H1 (cell line): ENCODE measurements around the gene ELFN1. TPM values are rescaled to one million over a fixed set of nuclear protein-coding genes. Genes with fewer than 3 reads are reported as not detected.

Source experiments
- CTCF ChIA-PET: fragments of 300-600 bp; sonication (Branson Sonifier 250); formaldehyde crosslinking; loops from one replicate; lab custom pipeline; 2021; ENCODE audit not compliant: partially characterized antibody; lab: Charles Lee
- POLR2A ChIA-PET: fragments of 300-600 bp; sonication (Branson Sonifier 250); formaldehyde crosslinking; loops from one replicate; lab custom pipeline; 2021; ENCODE audit warnings: inconsistent platforms; ENCODE audit not compliant: partially characterized antibody; lab: Charles Lee
- DNase-seq, 2 experiments: peaks; one replicate each; pipeline versions ENCODE4 v3.0.0 to v3.0.0-alpha.2; 2010 to 2022; ENCODE audit warnings: low spot score in 2 of 2, low read depth in 1 of 2, mixed read lengths in 1 of 2
- FAIRE-seq: peaks from 2 replicates; lab custom pipeline; 2011; peaks lifted over from hg19 to GRCh38; lab: Jason Lieb, UNC
- H2AFZ ChIP-seq: 2 replicates; pipeline ENCODE4 v1.8.1; 2012; ENCODE audit warnings: low read length, inconsistent platforms
- H2AK5ac ChIP-seq: 2 replicates; pipeline ENCODE4 v1.6.1; 2013; ENCODE audit warnings: low read depth, low read length
- H2BK120ac ChIP-seq: replicated peaks from 2 replicates; pipeline ENCODE3; 2013; ENCODE audit warnings: low read depth, low read length, inconsistent platforms
- H2BK12ac ChIP-seq: 2 replicates; pipeline ENCODE4 v1.6.1; 2013; ENCODE audit warnings: low read depth, low read length
- H2BK15ac ChIP-seq: 2 replicates; pipeline ENCODE4 v1.6.1; 2013; ENCODE audit warnings: low read length
- H2BK20ac ChIP-seq: 2 replicates; pipeline ENCODE4 v1.6.1; 2013; ENCODE audit warnings: low read length
- H2BK5ac ChIP-seq: 2 replicates; pipeline ENCODE4 v1.6.1; 2013; ENCODE audit warnings: low read depth, low read length
- H3K14ac ChIP-seq: 2 replicates; pipeline ENCODE4 v1.6.1; 2013; ENCODE audit warnings: inconsistent platforms; ENCODE audit not compliant: insufficient read length
- H3K18ac ChIP-seq: 2 replicates; pipeline ENCODE4 v1.6.1; 2013; ENCODE audit warnings: low read length; ENCODE audit errors: extremely low read depth
- H3K23ac ChIP-seq: 2 replicates; pipeline ENCODE4 v1.6.1; 2013; ENCODE audit warnings: inconsistent platforms; ENCODE audit not compliant: insufficient read length
- H3K23me2 ChIP-seq: 2 replicates; pipeline ENCODE4 v1.6.1; 2013; ENCODE audit warnings: low read depth, low read length
- H3K27ac ChIP-seq: 2 replicates; pipeline ENCODE4 v1.6.1; 2011; ENCODE audit warnings: low read depth, low read length, inconsistent platforms
- H3K27me3 ChIP-seq, 4 experiments: replicated peaks in 1 of 4; 1 replicate in 1 of 4; 2 replicates in 3 of 4; pipeline versions ENCODE4 v1.6.1 to v1.8.1; 2011 to 2013; ENCODE audit warnings: low read length in 3 of 4, mild to moderate bottlenecking in 3 of 4, inconsistent platforms in 2 of 4, mixed read lengths in 2 of 4, moderate library complexity in 1 of 4; ENCODE audit not compliant: control insufficient read depth in 3 of 4, insufficient read depth in 3 of 4; ENCODE audit errors: extremely low read depth in 1 of 4
- H3K36me3 ChIP-seq, 4 experiments: 2 replicates each; pipeline versions ENCODE4 v1.6.1 to v1.8.1; 2011 to 2013; ENCODE audit warnings: mild to moderate bottlenecking in 4 of 4, low read length in 3 of 4, moderate library complexity in 2 of 4, control low read depth in 1 of 4, inconsistent platforms in 1 of 4; ENCODE audit not compliant: insufficient read depth in 4 of 4, control insufficient read depth in 2 of 4
- H3K4ac ChIP-seq: replicated peaks from 2 replicates; pipeline ENCODE3; 2013; ENCODE audit warnings: low read length, low read depth, mixed read lengths, inconsistent platforms; ENCODE audit not compliant: insufficient read length
- H3K4me1 ChIP-seq, 4 experiments: replicated peaks in 1 of 4; 1 replicate in 1 of 4; 2 replicates in 3 of 4; pipeline versions ENCODE4 v1.6.1 to v1.8.1; 2011 to 2013; ENCODE audit warnings: low read length in 3 of 4, inconsistent platforms in 2 of 4, mixed read lengths in 1 of 4; ENCODE audit not compliant: insufficient read depth in 4 of 4, control insufficient read depth in 3 of 4
- H3K4me2 ChIP-seq, 2 experiments: 2 replicates each; pipeline versions ENCODE4 v1.6.1 to v1.8.1; 2011 to 2013; ENCODE audit warnings: low read depth in 2 of 2, low read length in 2 of 2, control low read depth in 1 of 2, inconsistent platforms in 1 of 2, mild to moderate bottlenecking in 1 of 2; ENCODE audit not compliant: insufficient read depth in 1 of 2
- H3K4me3 ChIP-seq, 4 experiments: fragments of 200-600, 300-600 bp in 1 of 4; sonication (generic), shearing (Covaris generic), sonication (Bioruptor Twin) in 1 of 4; 2 replicates each; pipeline versions ENCODE4 v1.5.1 to v1.8.1; 2011 to 2016; ENCODE audit warnings: low read length in 4 of 4, low read depth in 3 of 4, control low read depth in 2 of 4, inconsistent platforms in 2 of 4, mild to moderate bottlenecking in 2 of 4, mixed read lengths in 1 of 4, moderate library complexity in 1 of 4; ENCODE audit not compliant: insufficient read depth in 2 of 4; ENCODE audit errors: extremely low read depth in 1 of 4
- H3K56ac ChIP-seq: replicated peaks from 2 replicates; pipeline ENCODE3; 2013; ENCODE audit warnings: low read depth, mild to moderate bottlenecking, mixed read lengths, low read length, inconsistent platforms; ENCODE audit not compliant: insufficient read length
- H3K79me1 ChIP-seq: 2 replicates; pipeline ENCODE4 v1.6.1; 2013; ENCODE audit warnings: low read depth, low read length, control low read depth
- H3K79me2 ChIP-seq, 2 experiments: 2 replicates each; pipeline versions ENCODE4 v1.6.1 to v1.8.1; 2012 to 2013; ENCODE audit warnings: low read length in 2 of 2, mild to moderate bottlenecking in 2 of 2, inconsistent platforms in 1 of 2; ENCODE audit not compliant: insufficient read depth in 2 of 2, control insufficient read depth in 1 of 2
- H3K9ac ChIP-seq, 4 experiments: replicated peaks in 1 of 4; 1 replicate in 1 of 4; 2 replicates in 3 of 4; pipeline versions ENCODE4 v1.6.1 to v1.8.1; 2011 to 2013; ENCODE audit warnings: low read depth in 3 of 4, low read length in 3 of 4, control low read depth in 2 of 4, mild to moderate bottlenecking in 2 of 4, moderate library complexity in 2 of 4, inconsistent platforms in 1 of 4; ENCODE audit errors: extremely low read depth in 1 of 4
- H3K9me3 ChIP-seq, 2 experiments: 2 replicates each; pipeline versions ENCODE4 v1.6.1 to v1.8.1; 2012 to 2013; ENCODE audit warnings: mild to moderate bottlenecking in 2 of 2, moderate library complexity in 2 of 2, control low read depth in 1 of 2, inconsistent platforms in 1 of 2, low read depth in 1 of 2, low read length in 1 of 2, mixed read lengths in 1 of 2; ENCODE audit not compliant: insufficient read depth in 2 of 2
- H4K20me1 ChIP-seq, 2 experiments: replicated peaks in 1 of 2; 2 replicates each; pipeline versions ENCODE3 to v1.8.1; 2011 to 2013; ENCODE audit warnings: inconsistent platforms in 2 of 2, low read length in 2 of 2, mild to moderate bottlenecking in 1 of 2; ENCODE audit not compliant: insufficient read depth in 2 of 2, control insufficient read depth in 1 of 2
- H4K5ac ChIP-seq: 2 replicates; pipeline ENCODE4 v1.6.1; 2013; ENCODE audit warnings: low read length, low read depth, mixed read lengths, inconsistent platforms; ENCODE audit not compliant: insufficient read length
- H4K8ac ChIP-seq: 2 replicates; pipeline ENCODE4 v1.8.0; 2013; ENCODE audit warnings: mild to moderate bottlenecking, moderate library complexity, low read length, inconsistent platforms; ENCODE audit not compliant: insufficient read depth; ENCODE audit errors: extremely low read depth
- H4K91ac ChIP-seq: replicated peaks from 2 replicates; pipeline ENCODE3; 2013; ENCODE audit warnings: low read length, mixed read lengths, inconsistent platforms; ENCODE audit not compliant: insufficient read length
- ATF2 ChIP-seq: IDR thresholded peaks from 2 replicates; pipeline ENCODE4 v1.6.1; 2012; ENCODE audit warnings: low read length, inconsistent platforms
- BRCA1 ChIP-seq: IDR thresholded peaks from 2 replicates; pipeline ENCODE4 v1.6.1; 2012; ENCODE audit warnings: low read depth, low read length, improper control_type of control experiment
- CBX8 ChIP-seq: fragments of 300-800, 300-1000 bp; sonication (generic); IDR thresholded peaks from 2 replicates; pipeline ENCODE4 v1.7.1; 2016; ENCODE audit warnings: low read depth, low read length, borderline replicate concordance
- CEBPB ChIP-seq: IDR thresholded peaks from 2 replicates; pipeline ENCODE4 v1.6.1; 2012; ENCODE audit warnings: low read depth, low read length
- CHD2 ChIP-seq: IDR thresholded peaks from 2 replicates; pipeline ENCODE4 v1.6.1; 2012; ENCODE audit warnings: low read length, improper control_type of control experiment
- E2F6 ChIP-seq: IDR thresholded peaks from 2 replicates; pipeline ENCODE4 v1.6.1; 2012; ENCODE audit warnings: inconsistent platforms
- GTF2F1 ChIP-seq: IDR thresholded peaks from 2 replicates; pipeline ENCODE4 v1.6.1; 2012; ENCODE audit warnings: low read depth, low read length, improper control_type of control experiment, borderline replicate concordance
- POLR2AphosphoS5 ChIP-seq: IDR thresholded peaks from 2 replicates; pipeline ENCODE4 v1.6.1; 2011; ENCODE audit warnings: low read depth, low read length
- RFX5 ChIP-seq: IDR thresholded peaks from 2 replicates; pipeline ENCODE4 v1.6.1; 2011; ENCODE audit warnings: low read depth, low read length, improper control_type of control experiment, borderline replicate concordance
- SP4 ChIP-seq: IDR thresholded peaks from 2 replicates; pipeline ENCODE4 v1.6.1; 2012; ENCODE audit warnings: low read length, inconsistent platforms
- WGBS, 2 experiments: shearing (Covaris generic) in 1 of 2; methylation state at CpG; one replicate each; pipeline versions ENCODE4 v1.1.6 to v1.1.7; 2013 to 2015; ENCODE audit warnings: low lambda C conversion rate in 2 of 2, mixed read lengths in 2 of 2, inconsistent platforms in 1 of 2, low coverage in 1 of 2, missing lambda C conversion rate in 1 of 2; ENCODE audit not compliant: insufficient replicate concordance in 2 of 2, insufficient coverage in 1 of 2, insufficient read length in 1 of 2; ENCODE audit errors: extremely low coverage in 1 of 2, missing lambda C conversion rate in 1 of 2; 5-methylcytosine and 5-hydroxymethylcytosine counted together
- polyA plus RNA-seq, 7 experiments: library from polyadenylated mRNA; depleted of rRNA in 3 of 7; stranded (reverse) in 5 of 7; unstranded in 2 of 7; fragments of >200 nt in 5 of 7; fragments of 200-250 nt in 2 of 7; gene quantifications; 1 replicate in 5 of 7; 2 replicates in 1 of 7; 4 replicates in 1 of 7; pipeline versions ENCODE4 v1.2.1 to v1.2.3, GENCODE V29; 2011 to 2013; ENCODE audit warnings: missing spikeins in 2 of 7, mixed read lengths in 2 of 7
- total RNA-seq: library from RNA; stranded (reverse); fragmentation: NEBNext Ultra II Directional; extraction: Animal tissue kit (Norgen Biotek cat#: 25700); gene quantifications from 2 replicates; pipeline ENCODE4 v1.2.1, GENCODE V29; 2021

ELFN1 gene
- total and polyA plus RNA-seq, 2 of the 8 experiments (the other 6 are each of a cell fraction or from before 2014, with no cell fraction given) = 2.0 to 4.5 TPM

DNA sequence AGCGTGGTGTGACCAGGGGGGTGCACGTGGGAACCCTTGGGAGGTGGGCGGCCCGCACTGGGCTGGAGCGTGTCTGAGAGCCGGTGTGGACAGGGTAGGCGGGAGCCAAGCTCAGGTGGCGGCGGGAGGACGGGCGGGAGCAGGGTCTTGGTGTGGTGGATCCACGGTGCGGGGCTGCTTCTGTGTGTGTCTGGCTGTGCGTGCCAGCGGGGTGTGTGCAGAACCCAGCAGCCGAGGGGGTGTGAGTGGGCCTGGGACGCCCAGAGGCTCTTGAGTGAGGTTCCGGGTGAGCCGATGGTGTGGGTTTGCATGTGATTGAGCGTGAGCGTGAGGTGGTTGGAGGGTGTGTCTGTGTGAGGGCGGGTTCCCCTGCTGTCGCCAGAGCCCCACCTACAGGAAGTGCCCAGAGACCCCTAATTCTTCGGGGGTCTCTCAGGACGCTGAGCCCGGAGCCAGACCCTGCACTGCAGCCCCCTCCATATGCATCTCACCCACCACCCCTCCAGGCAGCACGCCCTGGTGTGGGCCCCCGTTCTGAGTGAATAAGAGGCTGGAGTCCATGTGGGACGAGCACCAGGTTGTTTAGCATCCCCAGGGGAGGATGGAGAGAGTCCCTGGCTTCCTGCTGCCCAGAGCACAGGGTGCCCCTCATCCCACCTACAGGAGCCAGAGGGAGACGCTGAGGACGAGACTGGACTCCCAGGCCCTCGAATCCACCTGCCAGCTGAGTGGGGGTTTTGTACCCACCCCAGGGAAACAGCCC lies 78.2 kb downstream of the ELFN1 start:
- Histone ChIP-seq H3K23ac (no peak overlapping the region), H4K91ac (no peak overlapping the region), H3K18ac (no peak overlapping the region; the same call in 1 of the 2 replicates), H3K14ac (no peak overlapping the region), H2BK12ac (no peak overlapping the region), H4K8ac (peak overlapping the region; percentile 14; the same call in 1 of the 2 replicates), H2BK20ac (no peak overlapping the region), H3K4me3 (no peak overlapping the region), H3K36me3 (no peaks in the 10 kb centered on the region), H2AK5ac (no peak overlapping the region), H2BK5ac (no peak overlapping the region), H3K27me3 (no peaks in the 10 kb centered on the region), H3K79me1 (no peaks in the 10 kb centered on the region), H4K5ac (no peak overlapping the region), H3K79me2 (no peaks in the 10 kb centered on the region), H3K4ac (no peak overlapping the region), H4K20me1 (peaks cover 0 to 2% of the 10 kb centered on the region in 2 experiments), H2AFZ (no peak overlapping the region), H3K9me3 (no peaks in the 10 kb centered on the region), H3K4me2 (no peak overlapping the region), H2BK120ac (no peak overlapping the region), H2BK15ac (no peak overlapping the region), H3K9ac (no peak overlapping the region), H3K23me2 (no peaks in the 10 kb centered on the region), H3K27ac (no peak overlapping the region), H3K56ac (no peak overlapping the region), H3K4me1 (peaks cover 0 to 4% (median 1%) of the 10 kb centered on the region in 4 experiments; a peak in 1 of 7 replicates)
- POLR2A ChIA-PET = no interaction called here
- CTCF ChIA-PET = interaction anchor here (0.5 to 1.1 kb wide), 2 partner anchors 20 to 85 kb away, joined by 3 read pairs; no protein-coding TSS in a partner anchor
- 84% methylated on average over 27 of the region's 32 CpGs; no CpG with 5 or more reads in 1 of the 2 experiments for WGBS, 2 experiments
- FAIRE-seq (no peak), DNase-seq (no peak)
- TF ChIP-seq CHD2 (no peak), E2F6 (no peak), RFX5 (no peak), CBX8 (no peak), ATF2 (no peak), POLR2AphosphoS5 (no peak), CEBPB (no peak), SP4 (no peak), GTF2F1 (no peak), BRCA1 (no peak)
